Hepatocyte (in vitro differentiated cells): ENCODE measurements around the gene PPP2R2C. TPM values are rescaled to one million over a fixed set of nuclear protein-coding genes. Genes with fewer than 3 reads are reported as not detected.

Source experiments
- DNase-seq: peaks from one replicate; pipeline ENCODE4 v3.0.0-alpha.2; 2016; ENCODE audit warnings: low spot score
- H2AFZ ChIP-seq: fragments of 200-600 bp; sonication (generic); 2 replicates; pipeline ENCODE4 v1.6.0; 2016; ENCODE audit warnings: antibody characterized with exemption, mild to moderate bottlenecking
- H3K27ac ChIP-seq: fragments of 200-600 bp; sonication (generic); 2 replicates; pipeline ENCODE4 v1.5.1; 2016; ENCODE audit warnings: mild to moderate bottlenecking
- H3K27me3 ChIP-seq: fragments of 200-600 bp; sonication (generic); 2 replicates; pipeline ENCODE4 v1.6.1; 2016
- H3K36me3 ChIP-seq: fragments of 200-600 bp; sonication (generic); replicated peaks from 2 replicates; pipeline ENCODE4 v1.5.1; 2016; ENCODE audit warnings: low read depth; ENCODE audit not compliant: insufficient read depth
- H3K4me1 ChIP-seq: fragments of 200-600 bp; sonication (generic); 2 replicates; pipeline ENCODE4 v1.5.1; 2016; ENCODE audit warnings: mild to moderate bottlenecking, moderate library complexity; ENCODE audit not compliant: insufficient read depth
- H3K4me2 ChIP-seq: fragments of 200-600 bp; sonication (generic); 2 replicates; pipeline ENCODE4 v1.6.0; 2016
- H3K4me3 ChIP-seq: fragments of 200-600 bp; sonication (generic); 2 replicates; pipeline ENCODE4 v1.5.1; 2016; ENCODE audit warnings: mild to moderate bottlenecking
- H3K79me2 ChIP-seq: fragments of 200-600 bp; sonication (generic); 2 replicates; pipeline ENCODE4 v1.6.0; 2017; ENCODE audit warnings: mild to moderate bottlenecking
- H3K9me2 ChIP-seq: fragments of 200-600 bp; sonication (generic); replicated peaks from 2 replicates; pipeline ENCODE4 v1.6.0; 2017; ENCODE audit warnings: mild to moderate bottlenecking; ENCODE audit not compliant: insufficient read depth
- H3K9me3 ChIP-seq: fragments of 200-600 bp; sonication (generic); 2 replicates; pipeline ENCODE4 v1.5.1; 2016; ENCODE audit warnings: low read depth, mild to moderate bottlenecking
- H4K20me1 ChIP-seq: fragments of 200-600 bp; sonication (generic); 2 replicates; pipeline ENCODE4 v1.6.0; 2016; ENCODE audit warnings: mild to moderate bottlenecking; ENCODE audit not compliant: insufficient read depth, poor library complexity, severe bottlenecking
- CTCF ChIP-seq: fragments of 200-600 bp; sonication (generic); IDR thresholded peaks from 2 replicates; pipeline ENCODE4 v1.5.1; 2016; ENCODE audit warnings: antibody characterized with exemption, mild to moderate bottlenecking; ENCODE audit not compliant: poor library complexity
- EZH2 ChIP-seq: fragments of 200-600 bp; sonication (generic); IDR thresholded peaks from 2 replicates; pipeline ENCODE4 v1.6.1; 2016; ENCODE audit warnings: antibody characterized with exemption, mild to moderate bottlenecking, borderline replicate concordance
- EZH2phosphoT487 ChIP-seq: fragments of 200-600 bp; sonication (generic); IDR thresholded peaks from one replicate; pipeline ENCODE4 v1.6.1; 2018; ENCODE audit warnings: antibody characterized with exemption, mild to moderate bottlenecking, low read depth, moderate library complexity; ENCODE audit not compliant: unreplicated experiment, severe bottlenecking
- WGBS: methylation state at CpG from one replicate; pipeline ENCODE4 v1.1.6; 2016; ENCODE audit warnings: low lambda C conversion rate; ENCODE audit errors: missing lambda C conversion rate; 5-methylcytosine and 5-hydroxymethylcytosine counted together
- polyA plus RNA-seq: library from polyadenylated mRNA; unstranded; fragments of >200 nt; fragmentation: Nextera tagmentation; extraction: Ambion mirVana; gene quantifications from 2 replicates; pipeline ENCODE4 v1.2.1, GENCODE V29; 2016
- total RNA-seq: library from RNA; depleted of rRNA; stranded (reverse); fragments of >200 nt; gene quantifications from 2 replicates; pipeline ENCODE4 v1.2.3, GENCODE V29; 2014

The PPP2R2C gene
- total and polyA plus RNA-seq, 2 experiments from 2014 or later, result 0.35 to 0.67 TPM

GRCh38 chr4:6509587-6509986 lies 37.2 kb upstream of the PPP2R2C start:
- Histone ChIP-seq H3K4me2 (no peak overlapping the region), H3K4me3 (no peak overlapping the region), H3K9me3 (peaks cover 7% of the 10 kb centered on the region), H2AFZ (no peak overlapping the region), H3K9me2 (no peaks in the 10 kb centered on the region), H3K36me3 (no peaks in the 10 kb centered on the region), H3K79me2 (no peaks in the 10 kb centered on the region), H3K4me1 (no peaks in the 10 kb centered on the region), H4K20me1 (no peaks in the 10 kb centered on the region), H3K27me3 (no peaks in the 10 kb centered on the region), H3K27ac (no peak overlapping the region)
- no peak for DNase-seq
- no peak for TF ChIP-seq CTCF
- TF ChIP-seq EZH2phosphoT487, result no peak
- no peak for TF ChIP-seq EZH2
- 74% methylated on average over 7 of the region's 7 CpGs for WGBS

DNA sequence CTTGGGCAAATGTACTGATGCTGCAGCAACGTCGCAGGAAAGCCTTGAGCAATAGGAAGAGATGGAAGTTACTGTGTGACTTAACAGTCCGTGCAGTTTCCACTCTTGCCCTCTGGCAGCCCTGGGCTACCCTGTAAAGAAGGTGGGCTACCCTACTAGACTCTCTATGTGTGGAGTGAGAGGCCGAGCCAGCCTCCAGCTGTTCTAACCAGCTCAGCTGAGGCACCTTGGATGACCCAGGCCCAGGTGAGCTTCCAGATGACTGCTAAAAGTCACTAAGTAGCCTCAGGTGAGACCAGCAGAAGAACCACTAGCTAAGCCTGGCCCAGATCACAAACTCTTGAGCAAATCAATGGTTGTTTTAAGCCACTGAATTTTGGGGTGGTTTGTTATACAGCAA lies 34.9 kb upstream of the PPP2R2C start:
- no peak overlapping the region for H3K27ac ChIP-seq
- H3K9me3 ChIP-seq, result peaks cover 8% of the 10 kb centered on the region
- H3K4me3 ChIP-seq, result no peak overlapping the region
- DNase-seq, result no peak
- WGBS, result 83% methylated on average over 4 of the region's 4 CpGs
- no peaks in the 10 kb centered on the region for H3K79me2 ChIP-seq
- no peaks in the 10 kb centered on the region for H4K20me1 ChIP-seq
- no peak overlapping the region for H2AFZ ChIP-seq
- H3K27me3 ChIP-seq, result no peaks in the 10 kb centered on the region
- no peaks in the 10 kb centered on the region for H3K9me2 ChIP-seq
- TF ChIP-seq CTCF (no peak), EZH2 (no peak), EZH2phosphoT487 (no peak)
- H3K36me3 ChIP-seq, result no peaks in the 10 kb centered on the region
- no peaks in the 10 kb centered on the region for H3K4me1 ChIP-seq
- H3K4me2 ChIP-seq, result no peak overlapping the region

- Histone ChIP-seq H3K4me3 (no peak overlapping the region), H3K4me2 (no peak overlapping the region), H3K36me3 (no peaks in the 10 kb centered on the region), H4K20me1 (no peaks in the 10 kb centered on the region), H3K4me1 (no peaks in the 10 kb centered on the region), H3K9me2 (no peaks in the 10 kb centered on the region), H3K9me3 (peaks cover 8% of the 10 kb centered on the region), H2AFZ (no peak overlapping the region), H3K27me3 (no peaks in the 10 kb centered on the region), H3K79me2 (no peaks in the 10 kb centered on the region), H3K27ac (no peak overlapping the region)
- TF ChIP-seq CTCF (no peak), EZH2phosphoT487 (no peak), EZH2 (no peak)
- DNase-seq, result no peak
- WGBS, result 87% methylated on average over 3 of the region's 3 CpGs
These were observed 34.3 kb upstream of the PPP2R2C start for GRCh38 chr4:6506616-6507140.
